NT2/D1 (cell line): Measurements from ENCODE around the gene NUP50.

Experiments used
- YY1 ChIP-seq: IDR thresholded peaks from 2 replicates; pipeline ENCODE4 v1.6.1; 2011; ENCODE audit not compliant: insufficient read length, insufficient read depth
- ZNF274 ChIP-seq: IDR thresholded peaks from 2 replicates; pipeline ENCODE4 v1.6.1; 2011; ENCODE audit warnings: mild to moderate bottlenecking, low read depth, low read length

GRCh38 chr22:45124176-45124847, 39.4 kb upstream of the NUP50 start:
- no peak for TF ChIP-seq YY1
- no peak for TF ChIP-seq ZNF274
